NT2/D1 (cell line): Measurements from ENCODE around the gene DPP3.

Experiments
- SUZ12 ChIP-seq: IDR thresholded peaks from 2 replicates; pipeline ENCODE4 v1.6.1; 2011; ENCODE audit not compliant: insufficient read length, insufficient read depth; ENCODE audit errors: extremely low read depth
- YY1 ChIP-seq: IDR thresholded peaks from 2 replicates; pipeline ENCODE4 v1.6.1; 2011; ENCODE audit not compliant: insufficient read length, insufficient read depth
- ZNF274 ChIP-seq: IDR thresholded peaks from 2 replicates; pipeline ENCODE4 v1.6.1; 2011; ENCODE audit warnings: mild to moderate bottlenecking, low read depth, low read length

DNA sequence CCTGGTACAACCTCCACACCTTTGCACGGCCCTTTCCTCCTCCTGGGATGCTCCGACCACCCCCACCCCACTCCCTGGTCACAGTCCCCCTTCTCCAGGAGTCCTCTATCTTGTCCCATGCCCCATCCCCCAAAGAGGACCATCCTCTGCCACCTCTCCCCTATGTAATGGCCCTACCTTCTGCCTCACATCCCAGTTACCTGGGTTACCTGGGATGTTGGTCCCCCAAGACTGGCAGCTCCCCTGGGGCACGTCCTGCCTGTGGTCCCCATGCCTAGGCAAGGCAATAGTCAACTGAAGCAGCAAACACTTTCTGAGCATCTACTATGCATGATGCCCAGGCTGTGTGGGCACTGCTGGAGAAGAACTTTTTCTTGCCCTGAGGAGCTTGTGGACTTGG lies 75.2 kb downstream of the DPP3 start:
- TF ChIP-seq YY1 (no peak), ZNF274 (no peak), SUZ12 (no peak)
